PC-9 (cell line): Measurements from ENCODE around the gene FGF12.

Experiments
- CTCF ChIP-seq: fragments of 200-600 bp; sonication (generic); conservative IDR thresholded peaks from 2 replicates; pipeline ENCODE4 v1.6.1; 2017; ENCODE audit warnings: mixed run types, antibody characterized with exemption, mild to moderate bottlenecking, moderate library complexity
- EZH2 ChIP-seq: fragments of 200-600 bp; sonication (generic); IDR thresholded peaks from 2 replicates; pipeline ENCODE4 v1.8.0; 2017; ENCODE audit warnings: antibody characterized with exemption, low read depth

GRCh38 chr3:192212335-192212734, 515.0 kb downstream of the FGF12 start:
- TF ChIP-seq EZH2 (no peak), CTCF (peak; percentile 53; the same call in 1 of the 2 replicates)
